Measurements from ENCODE around the gene DEAF1. TPM values are rescaled to one million over a fixed set of nuclear protein-coding genes. Genes with fewer than 3 reads are reported as not detected.

DEAF1 gene
- total RNA-seq, 1 donor from 2014 or later = 39.8 TPM

- H3K9me3 Mint-ChIP-seq = no peaks in the 10 kb centered on the region
- intact Hi-C loops (cut with micrococcal nuclease) = no loop called here
- peaks cover 25% of the 10 kb centered on the region for H3K27me3 Mint-ChIP-seq
- H3K27ac Mint-ChIP-seq = no peak overlapping the region
- no peak for TF ChIP-seq CTCF (IDR thresholded peaks at IDR 0.05)
- H3K4me1 Mint-ChIP-seq = peaks cover 14% of the 10 kb centered on the region
- ATAC-seq (ENCODE audit: low read depth) (no peak), DNase-seq (no peak)
- ChIA-PET POLR2A (no interaction called here), CTCF (no interaction called here)
- peak overlapping the region; percentile 47 for H3K4me3 Mint-ChIP-seq
- no peaks in the 10 kb centered on the region for H3K36me3 Mint-ChIP-seq (ENCODE audit: low read depth)
These were observed 67.0 kb downstream of the DEAF1 start for GRCh38 chr11:628056-628455.

- no peak for ATAC-seq (ENCODE audit: low read depth)
- H3K36me3 Mint-ChIP-seq (ENCODE audit: low read depth) = no peaks in the 10 kb centered on the region
- no peak for TF ChIP-seq CTCF (IDR thresholded peaks at IDR 0.05)
- H3K27me3 Mint-ChIP-seq = peaks cover 25% of the 10 kb centered on the region
- ChIA-PET CTCF (no interaction called here), POLR2A (interaction anchor here (0.6 kb wide), 1 partner anchor 28 kb away, joined by 6 read pairs; no protein-coding TSS in a partner anchor)
- intact Hi-C loops (cut with micrococcal nuclease) = no loop called here
- H3K4me3 Mint-ChIP-seq = no peak overlapping the region
- DNase-seq = peak; percentile 14
- peaks cover 14% of the 10 kb centered on the region for H3K4me1 Mint-ChIP-seq
- H3K27ac Mint-ChIP-seq = no peak overlapping the region
- no peaks in the 10 kb centered on the region for H3K9me3 Mint-ChIP-seq
These were observed 67.8 kb downstream of the DEAF1 start for GRCh38 chr11:627308-627576.

- Mint-ChIP-seq H3K9me3 (no peaks in the 10 kb centered on the region), H3K36me3 (ENCODE audit: low read depth) (no peaks in the 10 kb centered on the region), H3K4me3 (no peak within 1 kb of the TSS), H3K27me3 (peaks cover 25% of the 10 kb centered on the region), H3K27ac (no peak within 1 kb of the TSS), H3K4me1 (peaks cover 14% of the 10 kb centered on the region)
- no peak for TF ChIP-seq CTCF (IDR thresholded peaks at IDR 0.05)
- no peak for ATAC-seq (ENCODE audit: low read depth)
- DNase-seq = peak; percentile 14
- ChIA-PET CTCF (no interaction called here), POLR2A (interaction anchor here (0.6 kb wide), 1 partner anchor 27 kb away, joined by 6 read pairs; no protein-coding TSS in a partner anchor)
- intact Hi-C loops (cut with micrococcal nuclease) = no loop called here
These were observed 68.3 kb downstream of the DEAF1 start, which contains the start of gene SCT for GRCh38 chr11:626475-627307. TSS of gene SCT (minus strand) at chr11:627181. CDS start at chr11:627143, 38 bp downstream.

- Mint-ChIP-seq H3K4me1 (peaks cover 14% of the 10 kb centered on the region), H3K36me3 (ENCODE audit: low read depth) (no peaks in the 10 kb centered on the region), H3K9me3 (no peaks in the 10 kb centered on the region), H3K27ac (no peak overlapping the region), H3K27me3 (peaks cover 25% of the 10 kb centered on the region), H3K4me3 (no peak overlapping the region)
- ATAC-seq (ENCODE audit: low read depth) (no peak), DNase-seq (peak; percentile 14)
- TF ChIP-seq CTCF (IDR thresholded peaks at IDR 0.05) = no peak
- ChIA-PET CTCF (no interaction called here), POLR2A (no interaction called here)
- intact Hi-C loops (cut with micrococcal nuclease) = no loop called here
These were observed 69.3 kb downstream of the DEAF1 start for GRCh38 chr11:625636-626268.

All from activated B cell treated with CpG ODN at 0.5 μM for 24 hours (primary cell).